Thymus (tissue), 11 donors: ENCODE results near the gene EML4. TPM values are rescaled to one million over a fixed set of nuclear protein-coding genes. Genes with fewer than 3 reads are reported as not detected.
"Not testable (repeated sequence)": the region's sequence is repeated elsewhere in the genome, so short reads cannot be mapped to it uniquely, and the experiment has no call there.

Source experiments
- DNase-seq, 9 donors: peaks; one replicate each; pipeline ENCODE4 v3.0.0-alpha.2; 2013; ENCODE audit warnings: low spot score in 9 of 9, low read depth in 6 of 9, missing footprints in 1 of 9
- H3K27ac ChIP-seq, 2 donors: one replicate each; pipeline ENCODE4 v1.5.1; 2013; ENCODE audit warnings: control low read depth in 1 of 2, low read depth in 1 of 2, low read length in 1 of 2, mild to moderate bottlenecking in 1 of 2, moderate library complexity in 1 of 2
- H3K27me3 ChIP-seq, 2 donors: one replicate each; pipeline ENCODE4 v1.5.1; 2013; ENCODE audit warnings: low read length in 1 of 2; ENCODE audit not compliant: control insufficient read depth in 2 of 2, insufficient read depth in 1 of 2
- H3K36me3 ChIP-seq, 2 donors: one replicate each; pipeline ENCODE4 v1.5.1; 2013; ENCODE audit warnings: low read length in 1 of 2, mild to moderate bottlenecking in 1 of 2, moderate library complexity in 1 of 2; ENCODE audit not compliant: control insufficient read depth in 2 of 2, insufficient read depth in 2 of 2
- H3K4me1 ChIP-seq, 2 donors: one replicate each; pipeline ENCODE4 v1.5.1; 2013; ENCODE audit warnings: low read length in 2 of 2; ENCODE audit not compliant: control insufficient read depth in 2 of 2, insufficient read depth in 2 of 2
- H3K4me3 ChIP-seq, 2 donors: one replicate each; pipeline ENCODE4 v1.5.1; 2013; ENCODE audit warnings: low read length in 2 of 2, control low read depth in 1 of 2, mild to moderate bottlenecking in 1 of 2
- H3K9me3 ChIP-seq, 2 donors: one replicate each; pipeline ENCODE4 v1.5.1; 2013; ENCODE audit warnings: low read length in 1 of 2, mild to moderate bottlenecking in 1 of 2; ENCODE audit not compliant: control insufficient read depth in 2 of 2, insufficient read depth in 1 of 2
- whole genome bisulfite sequencing: extraction: QIAGEN DNeasy Blood & Tissue Kit; methylation state at CpG from one replicate; pipeline ENCODE4 v1.1.7; 2013; 5-methylcytosine and 5-hydroxymethylcytosine counted together
- polyA plus RNA-seq: library from polyadenylated mRNA; stranded (reverse); fragments of 200-250 nt; gene quantifications from one replicate; pipeline ENCODE4 v1.2.3, GENCODE V29; 2013
- total RNA-seq: library from RNA; stranded (reverse); fragments of 120-200 nt; gene quantifications from one replicate; pipeline ENCODE4 v1.2.4, GENCODE V29; 2013
- donor health status: healthy.

Gene EML4
- total and polyA plus RNA-seq, 2 donors: 23.5 to 28.5 TPM

GRCh38 chr2:42367835-42368234 lies 198.7 kb downstream of the EML4 start:
- Histone ChIP-seq H3K27ac (no peak overlapping the region), H3K27me3 (no peaks in the 10 kb centered on the region), H3K9me3 (no peaks in the 10 kb centered on the region), H3K4me1 (peaks cover 0 to 9% of the 10 kb centered on the region in 2 donors), H3K4me3 (no peak overlapping the region), H3K36me3 (no peaks in the 10 kb centered on the region)
- WGBS: 90% methylated on average over 3 of the region's 3 CpGs
- no peak for DNase-seq

GRCh38 chr2:42368817-42369531 lies 199.8 kb downstream of the EML4 start:
- no peaks in the 10 kb centered on the region for H3K36me3 ChIP-seq
- peaks cover 0 to 9% of the 10 kb centered on the region in 2 donors for H3K4me1 ChIP-seq
- WGBS: 94% methylated on average over 7 of the region's 7 CpGs
- no peak for DNase-seq
- H3K27ac ChIP-seq: no peak overlapping the region
- no peaks in the 10 kb centered on the region for H3K9me3 ChIP-seq
- H3K27me3 ChIP-seq: no peaks in the 10 kb centered on the region
- H3K4me3 ChIP-seq: no peak overlapping the region

GRCh38 chr2:42369532-42370229 lies 200.5 kb downstream of the EML4 start:
- 96% methylated on average over 5 of the region's 5 CpGs for WGBS
- peak in 1 of 9 donors; percentile 34 for DNase-seq
- H3K27me3 ChIP-seq: no peaks in the 10 kb centered on the region
- no peaks in the 10 kb centered on the region for H3K9me3 ChIP-seq
- H3K36me3 ChIP-seq: no peaks in the 10 kb centered on the region
- peaks cover 0 to 9% of the 10 kb centered on the region in 2 donors for H3K4me1 ChIP-seq
- H3K27ac ChIP-seq: no peak overlapping the region
- H3K4me3 ChIP-seq: no peak overlapping the region

GRCh38 chr2:42371611-42372473 lies 202.7 kb downstream of the EML4 start:
- 96% methylated on average over 11 of the region's 11 CpGs for WGBS
- Histone ChIP-seq H3K27ac (peak overlapping the region; percentile 36 to 61), H3K36me3 (no peaks in the 10 kb centered on the region), H3K4me1 (peaks cover 0 to 9% of the 10 kb centered on the region in 2 donors), H3K4me3 (no peak overlapping the region), H3K27me3 (no peaks in the 10 kb centered on the region), H3K9me3 (no peaks in the 10 kb centered on the region)
- no peak for DNase-seq

GRCh38 chr2:42372474-42373200 lies 203.5 kb downstream of the EML4 start:
- H3K27me3 ChIP-seq: no peaks in the 10 kb centered on the region
- DNase-seq: no peak
- no peaks in the 10 kb centered on the region for H3K9me3 ChIP-seq
- no peak overlapping the region for H3K4me3 ChIP-seq
- no peaks in the 10 kb centered on the region for H3K36me3 ChIP-seq
- peaks cover 0 to 9% of the 10 kb centered on the region in 2 donors for H3K4me1 ChIP-seq
- no peak overlapping the region for H3K27ac ChIP-seq
- 75% methylated on average over 3 of the region's 3 CpGs for WGBS

- Histone ChIP-seq H3K27ac (no peak overlapping the region), H3K36me3 (no peaks in the 10 kb centered on the region), H3K27me3 (no peaks in the 10 kb centered on the region), H3K4me3 (no peak overlapping the region), H3K4me1 (no peaks in the 10 kb centered on the region), H3K9me3 (no peaks in the 10 kb centered on the region)
- no peak for DNase-seq
- WGBS: 94% methylated on average over 7 of the region's 7 CpGs
Measured at GRCh38 chr2:42376758-42377157, 207.6 kb downstream of the EML4 start.

- Histone ChIP-seq H3K27ac (no peak overlapping the region), H3K4me3 (no peak overlapping the region), H3K27me3 (no peaks in the 10 kb centered on the region), H3K4me1 (no peaks in the 10 kb centered on the region), H3K9me3 (no peaks in the 10 kb centered on the region), H3K36me3 (no peaks in the 10 kb centered on the region)
- 96% methylated on average over 9 of the region's 9 CpGs for WGBS
- DNase-seq: no peak
Measured at GRCh38 chr2:42378415-42378814, 209.3 kb downstream of the EML4 start.

- WGBS: 98% methylated on average over 7 of the region's 7 CpGs
- H3K36me3 ChIP-seq, DNase-seq: not testable (repeated sequence)
Measured at GRCh38 chr2:42380026-42380425, 210.9 kb downstream of the EML4 start.

More at GRCh38 chr2:42380026-42380425, 210.9 kb downstream of the EML4 start:
- H3K9me3 ChIP-seq, H3K27ac ChIP-seq, H3K4me3 ChIP-seq, H3K27me3 ChIP-seq, H3K4me1 ChIP-seq: not testable (repeated sequence)
